ENCODE measurements around the gene CHMP4B. TPM values are rescaled to one million over a fixed set of nuclear protein-coding genes. Genes with fewer than 3 reads are reported as not detected.

CHMP4B gene
- total RNA-seq, 1 donor from 2014 or later = 95.6 TPM

DNA sequence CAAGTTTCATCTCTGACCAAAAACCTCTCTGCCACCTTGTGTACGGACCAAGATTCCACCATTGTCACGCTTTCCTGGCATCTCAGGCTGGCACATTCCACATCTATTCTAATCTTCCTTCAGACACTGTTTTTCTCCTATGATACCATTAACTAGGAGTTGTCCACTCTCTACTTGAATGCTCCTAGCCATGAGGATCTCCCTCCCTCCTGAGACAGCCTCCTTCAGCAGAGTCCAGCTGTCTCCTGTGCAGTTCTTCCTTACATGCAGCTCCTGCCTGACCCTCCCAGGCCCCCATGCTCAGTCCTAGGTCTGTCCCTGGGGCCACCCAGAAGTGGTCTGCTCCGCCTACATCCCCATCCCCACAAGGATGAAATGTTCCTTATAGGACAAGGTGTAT, 90.9 kb downstream of the CHMP4B start:
- H3K27ac Mint-ChIP-seq = no peak overlapping the region
- no peaks in the 10 kb centered on the region for H3K9me3 Mint-ChIP-seq
- no peak for DNase-seq
- intact Hi-C loops (cut with micrococcal nuclease) = no loop called here
- peaks cover 20% of the 10 kb centered on the region for H3K27me3 Mint-ChIP-seq
- no peaks in the 10 kb centered on the region for H3K36me3 Mint-ChIP-seq (ENCODE audit: low read depth)
- no peaks in the 10 kb centered on the region for H3K4me1 Mint-ChIP-seq
- H3K4me3 Mint-ChIP-seq = no peak overlapping the region

Other genes starting within 250 kb of the CHMP4B start
- gene C20orf144, start 149.0 kb upstream of the CHMP4B start, total RNA-seq = 0.16 and 0.26 TPM in 2 replicates
- gene ACTL10, start 144.4 kb upstream of the CHMP4B start, total RNA-seq = 3.7 TPM in 2 replicates
- 29.0 and 30.0 TPM in 2 replicates for gene NECAB3, start 136.9 kb upstream of the CHMP4B start, total RNA-seq
- gene E2F1, start 125.0 kb upstream of the CHMP4B start, total RNA-seq = 77.2 and 78.3 TPM in 2 replicates
- 5.4 and 5.5 TPM in 2 replicates for gene PXMP4, start 91.0 kb upstream of the CHMP4B start, total RNA-seq
- 6.1 and 7.1 TPM in 2 replicates for gene ZNF341, start 79.4 kb upstream of the CHMP4B start, total RNA-seq
- 152 and 153 TPM in 2 replicates for gene RALY, start 182.6 kb downstream of the CHMP4B start, total RNA-seq

Measured in activated CD4-positive, alpha-beta T cell treated with anti-CD3 and anti-CD28 coated beads, Interleukin-2, amount 10 ng/mL, durations not matched to agents 24 days and 14 days (primary cell).